Central memory CD8-positive, alpha-beta T cell (primary cell): ENCODE measurements around the gene SSX2IP.

Experiments used
- ATAC-seq: fragments of 150-1000 bp; cut with Tn5 transposase; replicated peaks from 2 replicates; pipeline ENCODE4 v1.10.0; 2022; ENCODE audit warnings: mild to moderate bottlenecking, moderate FRiP score, moderate number of reproducible peaks; ENCODE audit not compliant: poor library complexity, severe bottlenecking; ENCODE audit errors: extremely low read depth
- DNase-seq, 2 donors: peaks; one replicate each; pipeline ENCODE4 v3.0.0; 2021; ENCODE audit warnings: low spot score in 2 of 2
- H3K27ac Mint-ChIP-seq: one replicate; pipeline ENCODE4 v1.8.0; 2022; ENCODE audit warnings: low read depth, mild to moderate bottlenecking, moderate library complexity, mixed read lengths
- H3K27me3 Mint-ChIP-seq: one replicate; pipeline ENCODE4 v1.8.0; 2022; ENCODE audit warnings: mixed read lengths
- H3K36me3 Mint-ChIP-seq: one replicate; pipeline ENCODE4 v1.8.0; 2022; ENCODE audit warnings: mild to moderate bottlenecking, moderate library complexity, mixed read lengths; ENCODE audit not compliant: insufficient read depth
- H3K4me1 Mint-ChIP-seq: one replicate; pipeline ENCODE4 v1.8.0; 2022; ENCODE audit warnings: mixed read lengths
- H3K4me3 Mint-ChIP-seq: one replicate; pipeline ENCODE4 v1.8.0; 2022; ENCODE audit warnings: mild to moderate bottlenecking, moderate library complexity, mixed read lengths
- H3K9me3 Mint-ChIP-seq: one replicate; pipeline ENCODE4 v1.8.0; 2022; ENCODE audit warnings: mixed read lengths

SSX2IP gene

DNA sequence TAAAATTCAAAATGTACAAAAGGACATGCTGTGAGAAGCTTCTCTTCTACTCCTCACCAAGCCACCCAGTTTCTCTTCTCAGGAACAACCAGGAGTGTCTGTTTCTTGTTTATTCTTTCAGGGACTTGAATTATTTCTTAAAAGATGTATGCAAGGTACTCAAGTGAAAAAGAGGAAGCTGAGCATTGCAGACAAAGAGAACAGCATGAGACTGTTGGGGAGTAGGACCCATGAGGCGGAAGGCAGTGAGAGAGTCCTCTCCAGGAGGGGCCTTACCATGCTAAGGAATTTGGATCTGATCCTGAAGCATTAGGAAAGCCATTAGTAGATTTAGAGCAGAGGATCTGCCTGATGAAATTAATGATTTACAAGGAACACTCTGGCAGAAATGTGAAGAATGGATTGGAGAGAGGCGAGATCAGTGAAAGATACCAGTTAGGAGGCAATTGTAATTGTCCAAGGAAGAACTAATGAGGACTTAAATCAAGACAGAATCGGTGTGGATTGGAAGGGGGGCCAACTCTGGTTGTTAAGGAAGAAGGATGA is 14.7 kb upstream of the SSX2IP start:
- H3K4me3 Mint-ChIP-seq = no peak overlapping the region
- no peak for DNase-seq
- H3K27ac Mint-ChIP-seq = no peak overlapping the region
- no peak for ATAC-seq
- peaks cover 14% of the 10 kb centered on the region for H3K27me3 Mint-ChIP-seq
- H3K4me1 Mint-ChIP-seq = no peaks in the 10 kb centered on the region
- H3K36me3 Mint-ChIP-seq = no peaks in the 10 kb centered on the region
- no peaks in the 10 kb centered on the region for H3K9me3 Mint-ChIP-seq

DNA sequence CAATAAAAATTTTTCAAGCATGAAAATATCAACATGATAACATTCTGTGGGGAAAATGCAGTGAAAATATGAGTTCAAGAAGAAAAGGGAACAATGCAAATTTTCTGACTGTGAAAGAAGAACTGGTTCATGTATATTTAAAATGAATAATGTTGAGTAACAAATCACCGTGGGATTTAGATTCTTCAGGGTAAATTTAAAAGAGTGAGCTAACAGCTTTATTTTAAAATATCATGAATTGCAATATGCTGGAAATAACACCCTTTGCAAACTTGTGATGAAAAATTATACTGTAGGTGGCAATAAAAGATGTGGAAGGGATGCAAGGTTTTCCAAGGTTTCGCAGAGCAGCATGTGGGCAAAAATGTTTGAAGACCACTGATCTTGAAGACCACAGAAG is 13.2 kb upstream of the SSX2IP start:
- H3K9me3 Mint-ChIP-seq = no peaks in the 10 kb centered on the region
- ATAC-seq = no peak
- DNase-seq = no peak
- H3K36me3 Mint-ChIP-seq = no peaks in the 10 kb centered on the region
- no peak overlapping the region for H3K27ac Mint-ChIP-seq
- no peak overlapping the region for H3K4me3 Mint-ChIP-seq
- H3K27me3 Mint-ChIP-seq = peaks cover 14% of the 10 kb centered on the region
- no peaks in the 10 kb centered on the region for H3K4me1 Mint-ChIP-seq

DNA sequence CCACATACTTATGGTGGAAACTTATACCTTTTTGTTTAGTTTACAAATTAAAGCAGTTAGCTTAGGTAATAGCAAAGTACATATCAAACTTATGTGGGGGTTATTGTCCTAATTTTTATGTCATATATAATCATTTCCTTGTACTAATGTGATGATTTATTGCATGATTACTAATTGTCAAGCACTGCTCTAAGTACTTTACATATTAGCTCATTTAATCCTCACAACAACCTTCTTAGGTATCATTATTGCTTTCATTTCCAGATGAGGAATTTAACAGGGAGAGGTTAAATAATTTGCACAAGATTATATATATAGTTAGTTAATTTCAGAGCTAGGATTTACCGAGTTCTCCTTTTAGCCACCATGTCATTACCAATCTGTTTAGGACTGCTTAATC is 11.9 kb upstream of the SSX2IP start:
- DNase-seq (no peak), ATAC-seq (no peak)
- H3K9me3 Mint-ChIP-seq = no peaks in the 10 kb centered on the region
- no peaks in the 10 kb centered on the region for H3K4me1 Mint-ChIP-seq
- peaks cover 14% of the 10 kb centered on the region for H3K27me3 Mint-ChIP-seq
- no peaks in the 10 kb centered on the region for H3K36me3 Mint-ChIP-seq
- no peak overlapping the region for H3K4me3 Mint-ChIP-seq
- H3K27ac Mint-ChIP-seq = no peak overlapping the region

DNA sequence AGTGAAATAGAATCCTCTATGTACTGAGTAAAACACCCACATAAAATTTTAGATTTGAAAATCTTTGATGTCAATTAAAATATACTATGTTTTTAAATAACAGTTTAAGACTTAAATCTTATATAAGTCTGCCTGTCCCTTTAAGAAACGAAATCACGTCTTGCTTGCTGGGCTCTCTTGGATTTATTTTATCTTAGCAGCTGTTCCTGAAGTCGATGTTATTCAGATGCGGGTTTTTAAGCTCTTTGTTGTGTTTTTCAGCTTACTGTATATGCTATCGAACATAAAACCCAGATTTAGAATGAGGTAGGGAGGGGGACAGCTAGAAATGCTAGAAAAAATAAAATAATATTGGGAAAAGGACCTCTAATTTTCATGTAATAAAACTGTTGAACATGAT is 11.1 kb upstream of the SSX2IP start:
- ATAC-seq (no peak), DNase-seq (no peak)
- peaks cover 14% of the 10 kb centered on the region for H3K27me3 Mint-ChIP-seq
- no peak overlapping the region for H3K4me3 Mint-ChIP-seq
- H3K9me3 Mint-ChIP-seq = no peaks in the 10 kb centered on the region
- no peaks in the 10 kb centered on the region for H3K36me3 Mint-ChIP-seq
- no peaks in the 10 kb centered on the region for H3K4me1 Mint-ChIP-seq
- no peak overlapping the region for H3K27ac Mint-ChIP-seq

- no peaks in the 10 kb centered on the region for H3K9me3 Mint-ChIP-seq
- H3K27me3 Mint-ChIP-seq = peaks cover 14% of the 10 kb centered on the region
- no peaks in the 10 kb centered on the region for H3K36me3 Mint-ChIP-seq
- DNase-seq = no peak
- no peaks in the 10 kb centered on the region for H3K4me1 Mint-ChIP-seq
- no peak overlapping the region for H3K4me3 Mint-ChIP-seq
- H3K27ac Mint-ChIP-seq = peak overlapping the region; percentile 36
- ATAC-seq = no peak
Observed at GRCh38 chr1:84700070-84700469, 9.8 kb upstream of the SSX2IP start.

DNA sequence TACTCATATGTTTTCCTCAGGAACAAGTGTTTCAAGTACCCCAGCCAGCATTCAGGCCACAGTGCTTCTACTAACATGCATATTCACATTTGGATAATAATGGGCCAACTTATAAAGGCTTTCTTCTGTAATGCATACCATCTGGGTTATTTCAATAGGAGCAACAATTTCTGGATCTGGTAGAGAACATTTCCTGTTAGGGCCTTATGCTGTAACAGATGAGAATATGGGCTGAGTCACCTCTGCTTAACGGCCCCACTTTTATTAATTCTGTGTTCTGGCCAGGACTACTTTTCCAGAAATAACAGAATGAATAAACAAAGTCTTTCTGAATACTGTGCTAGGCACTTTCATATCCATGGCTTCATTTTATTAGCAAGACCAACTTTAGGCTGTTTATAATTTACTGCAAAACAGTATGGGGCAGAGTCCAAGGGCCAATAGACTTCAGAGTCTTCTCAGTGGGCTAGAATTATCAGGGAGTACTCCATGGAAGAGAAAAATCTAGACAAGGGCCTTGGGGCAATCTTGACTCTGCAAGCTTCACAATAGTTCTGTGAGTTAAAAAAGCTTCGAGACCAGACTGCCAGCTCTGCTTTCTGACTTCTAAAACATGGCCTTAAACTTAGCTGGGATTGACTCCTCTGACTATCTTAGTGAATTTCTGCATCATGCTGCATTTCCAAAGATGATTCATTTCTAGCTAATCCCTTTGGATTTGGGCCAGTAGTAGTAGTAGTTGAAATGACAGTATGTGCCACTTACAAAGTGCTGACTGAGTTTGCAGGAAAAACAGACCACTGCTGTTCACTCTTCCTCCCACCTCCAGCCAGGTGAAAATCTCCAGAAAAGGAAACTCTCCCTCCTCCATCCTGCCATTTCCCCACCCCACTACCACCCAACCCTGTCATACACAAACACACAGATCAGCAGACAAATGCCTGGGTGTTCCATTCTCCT is 8.2 kb upstream of the SSX2IP start:
- Mint-ChIP-seq H3K27me3 (peaks cover 14% of the 10 kb centered on the region), H3K27ac (no peak overlapping the region), H3K4me3 (no peak overlapping the region), H3K36me3 (no peaks in the 10 kb centered on the region), H3K4me1 (no peaks in the 10 kb centered on the region), H3K9me3 (no peaks in the 10 kb centered on the region)
- ATAC-seq = no peak
- no peak for DNase-seq

DNA sequence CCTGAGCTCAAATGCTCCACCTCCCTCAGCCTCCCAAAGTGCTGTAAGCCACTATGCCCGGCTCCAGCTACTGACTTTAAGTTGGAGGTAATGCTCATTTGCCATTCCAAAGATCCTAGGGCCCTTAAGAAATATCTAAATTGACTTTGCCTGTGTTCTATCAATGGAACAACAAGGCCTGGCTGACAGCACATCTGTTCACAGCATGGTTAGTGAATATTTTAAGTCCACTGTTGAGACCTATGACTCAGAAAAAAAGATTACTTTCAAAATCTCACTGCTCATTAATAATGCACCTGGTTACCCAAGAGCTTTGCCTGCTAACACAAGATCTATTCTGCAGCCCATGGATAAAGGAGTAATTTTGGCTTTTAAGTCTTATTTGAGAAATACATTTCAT is 3.5 kb upstream of the SSX2IP start:
- DNase-seq (no peak), ATAC-seq (no peak)
- Mint-ChIP-seq H3K36me3 (peaks cover 9% of the 10 kb centered on the region), H3K4me3 (peak overlapping the region; percentile 62), H3K4me1 (peaks cover 25% of the 10 kb centered on the region), H3K27ac (peak overlapping the region; percentile 84), H3K27me3 (no peaks in the 10 kb centered on the region), H3K9me3 (no peaks in the 10 kb centered on the region)

GRCh38 chr1:84693005-84693404 is 2.7 kb upstream of the SSX2IP start:
- DNase-seq = no peak
- no peaks in the 10 kb centered on the region for H3K27me3 Mint-ChIP-seq

DNA sequence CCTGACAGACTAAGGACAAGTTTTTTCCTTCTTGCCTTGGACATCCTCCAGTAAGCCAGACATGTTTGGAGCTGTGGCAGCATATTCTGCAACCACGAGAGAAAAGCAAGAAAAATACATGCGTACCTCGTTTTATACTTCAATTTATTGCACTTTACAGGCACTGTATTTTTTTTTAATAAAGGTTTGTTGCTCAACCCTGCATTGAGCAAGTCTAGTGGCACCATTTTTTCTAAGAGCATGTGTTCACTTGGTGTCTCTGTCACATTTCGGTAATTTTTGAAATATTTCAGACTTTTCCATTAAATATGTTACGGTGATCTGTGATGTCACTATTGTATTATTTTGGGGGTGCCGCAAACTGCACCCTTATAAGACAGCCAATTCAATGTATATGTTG is 2.1 kb upstream of the SSX2IP start:
- Mint-ChIP-seq H3K27ac (peak overlapping the region; percentile 84), H3K4me3 (peak overlapping the region; percentile 62), H3K4me1 (peaks cover 31% of the 10 kb centered on the region), H3K27me3 (no peaks in the 10 kb centered on the region), H3K36me3 (peaks cover 9% of the 10 kb centered on the region), H3K9me3 (no peaks in the 10 kb centered on the region)
- ATAC-seq (no peak), DNase-seq (no peak)

More at GRCh38 chr1:84693005-84693404, 2.7 kb upstream of the SSX2IP start:
- peaks cover 9% of the 10 kb centered on the region for H3K36me3 Mint-ChIP-seq
- no peaks in the 10 kb centered on the region for H3K9me3 Mint-ChIP-seq
- H3K4me1 Mint-ChIP-seq = peaks cover 31% of the 10 kb centered on the region
- no peak for ATAC-seq
- peak overlapping the region; percentile 84 for H3K27ac Mint-ChIP-seq
- H3K4me3 Mint-ChIP-seq = peak overlapping the region; percentile 62

DNA sequence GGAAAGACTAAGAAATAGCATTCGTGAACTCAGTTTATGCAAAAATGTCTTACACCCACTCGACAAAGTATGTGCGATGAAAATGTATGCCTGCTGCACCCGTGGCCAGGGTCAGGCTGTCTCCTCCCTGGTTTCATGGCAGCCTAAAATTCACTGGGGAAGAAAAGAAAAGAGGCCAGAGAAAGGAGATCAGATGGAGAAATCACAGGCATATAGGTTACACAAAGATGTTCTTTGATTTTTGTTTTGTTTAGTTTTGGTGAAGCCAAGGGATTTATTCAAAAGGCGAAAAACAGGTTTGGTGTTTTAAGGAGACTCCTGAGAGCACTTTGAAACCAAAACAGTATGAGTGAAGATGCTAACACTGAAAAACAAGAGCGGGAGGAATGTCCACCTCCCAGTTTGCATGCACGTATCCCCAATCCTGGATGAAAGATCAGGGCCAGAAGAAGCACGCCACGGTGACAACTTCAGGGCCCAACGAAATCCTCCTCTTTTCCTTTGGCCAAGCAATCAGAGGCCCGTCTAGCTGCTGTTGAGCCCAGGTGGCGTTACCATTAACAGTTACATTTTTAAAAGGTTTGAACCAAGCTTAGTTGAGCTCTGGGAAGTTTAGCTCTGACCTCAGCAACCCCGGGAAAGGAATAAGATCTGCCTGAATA is 992 bp upstream of the SSX2IP start:
- peaks cover 40% of the 10 kb centered on the region for H3K4me1 Mint-ChIP-seq
- DNase-seq = no peak

DNA sequence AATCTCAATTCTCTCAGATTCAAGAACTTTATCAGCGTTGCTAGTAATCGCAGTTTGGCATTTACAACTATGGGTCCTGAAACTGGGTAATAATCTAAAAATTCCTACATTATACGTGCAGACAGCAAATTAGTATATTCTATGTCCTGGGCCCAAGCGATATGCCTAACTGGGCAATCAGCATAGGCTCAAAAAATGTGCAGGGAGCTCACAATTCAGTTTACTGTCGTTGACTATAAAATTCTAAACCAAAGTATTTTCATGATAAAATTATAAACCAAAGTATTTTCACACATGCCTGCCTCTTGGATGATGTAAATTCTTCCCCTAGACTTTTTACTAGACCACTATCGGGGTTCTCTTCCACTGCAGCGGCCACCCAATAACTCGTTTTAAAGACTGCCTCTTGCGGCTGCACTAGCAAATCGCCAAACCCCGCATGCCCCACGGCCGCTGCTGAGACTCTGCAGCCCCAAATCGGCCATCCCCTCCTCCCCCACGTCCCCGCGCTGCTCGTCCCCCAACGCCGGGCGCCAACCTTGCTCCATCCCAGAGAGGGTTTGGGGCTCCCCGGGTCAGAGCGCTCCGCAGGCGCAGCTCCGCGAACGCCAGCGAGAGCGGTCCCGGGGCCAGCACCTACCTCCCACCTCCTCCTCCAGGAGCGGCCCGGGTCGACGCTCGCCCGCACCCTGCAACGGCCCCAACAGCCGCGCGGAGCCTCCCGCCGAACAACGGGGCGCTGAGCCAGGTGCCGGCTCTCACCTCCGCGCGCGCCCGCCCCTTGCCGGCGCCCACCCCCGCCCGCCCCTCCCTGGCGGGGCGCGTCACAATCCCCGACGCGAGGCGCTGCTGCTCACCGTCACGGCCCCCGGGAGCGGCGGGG is 506 bp downstream of the SSX2IP start:
- H3K36me3 Mint-ChIP-seq = peaks cover 9% of the 10 kb centered on the region
- no peaks in the 10 kb centered on the region for H3K27me3 Mint-ChIP-seq
- peak overlapping the region; percentile 93 for H3K4me3 Mint-ChIP-seq
- no peak for DNase-seq
- peaks cover 42% of the 10 kb centered on the region for H3K4me1 Mint-ChIP-seq
- H3K27ac Mint-ChIP-seq = peak overlapping the region; percentile 96
- H3K9me3 Mint-ChIP-seq = no peaks in the 10 kb centered on the region
- ATAC-seq = peak; percentile 72

More for the DNA sequence above, 992 bp upstream of the SSX2IP start:
- Mint-ChIP-seq H3K4me3 (peak overlapping the region; percentile 93), H3K9me3 (no peaks in the 10 kb centered on the region), H3K27me3 (no peaks in the 10 kb centered on the region), H3K36me3 (peaks cover 9% of the 10 kb centered on the region), H3K27ac (peak overlapping the region; percentile 96)
- no peak for ATAC-seq

DNA sequence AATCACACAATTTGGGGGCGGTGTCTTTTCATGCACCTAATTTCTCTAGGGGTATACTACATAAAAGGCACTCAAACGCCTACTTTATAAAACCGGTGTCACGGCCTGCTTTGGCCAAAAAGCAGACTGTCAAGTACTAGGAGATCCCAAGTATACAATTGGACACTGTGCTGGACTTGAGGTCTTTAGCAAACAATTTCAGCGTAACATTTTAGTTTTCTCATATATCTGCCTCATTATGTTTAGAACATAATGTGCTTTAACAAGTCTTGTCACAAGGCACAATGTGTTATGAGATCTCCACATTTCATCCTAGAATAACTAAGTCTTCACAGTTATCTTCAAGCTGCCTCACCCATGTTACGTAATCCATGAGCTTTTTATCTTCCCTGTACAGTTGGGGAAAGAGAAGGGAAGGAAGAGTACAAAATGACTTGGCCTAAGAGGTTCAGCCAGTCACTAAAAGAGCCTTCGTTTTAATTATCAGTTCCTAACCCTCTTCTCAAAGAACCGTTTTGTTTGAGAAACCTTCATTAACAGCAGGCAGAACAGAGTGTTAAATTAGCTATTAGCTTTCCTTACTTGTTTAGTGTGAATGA is 1.7 kb downstream of the SSX2IP start:
- H3K4me3 Mint-ChIP-seq = peak overlapping the region; percentile 40
- DNase-seq (no peak), ATAC-seq (no peak)
- no peak overlapping the region for H3K27ac Mint-ChIP-seq
- H3K36me3 Mint-ChIP-seq = peaks cover 9% of the 10 kb centered on the region
- H3K4me1 Mint-ChIP-seq = peaks cover 42% of the 10 kb centered on the region
- H3K27me3 Mint-ChIP-seq = no peaks in the 10 kb centered on the region
- no peaks in the 10 kb centered on the region for H3K9me3 Mint-ChIP-seq
